A673 (cell line): ENCODE results near the gene RNF187. TPM values are rescaled to one million over a fixed set of nuclear protein-coding genes. Genes with fewer than 3 reads are reported as not detected.

Experiments
- BruUV-seq: library from RNA; stranded (reverse); fragments of 400-500 nt; replicated peaks from 2 replicates; lab custom pipeline; 2021; lab: Mats Ljungman, UMichigan
- CTCF ChIA-PET: fragments of 300-600 bp; sonication (Branson Sonifier 250); formaldehyde crosslinking; loops from one replicate; lab custom pipeline; 2022; ENCODE audit warnings: antibody characterized with exemption; lab: Charles Lee
- POLR2A ChIA-PET: fragments of 300-600 bp; sonication (Branson Sonifier 250); formaldehyde crosslinking; loops from one replicate; lab custom pipeline; 2022; ENCODE audit warnings: antibody characterized with exemption; ENCODE audit not compliant: low non-redundant PET; lab: Charles Lee
- DNase-seq: peaks from one replicate; pipeline ENCODE4 v3.0.0-alpha.2; 2015; ENCODE audit warnings: low spot score
- H3K27ac ChIP-seq: fragments of 200-600 bp; sonication (generic); 2 replicates; pipeline ENCODE4 v1.5.1; 2016; ENCODE audit warnings: mixed run types, low read depth, mild to moderate bottlenecking, mixed read lengths, antibody characterized with exemption, low read length; ENCODE audit not compliant: poor library complexity, severe bottlenecking
- H3K27me3 ChIP-seq: fragments of 200-600 bp; sonication (generic); replicated peaks from 2 replicates; pipeline ENCODE4 v1.6.1; 2017; ENCODE audit warnings: mixed run types, low read depth, mild to moderate bottlenecking, mixed read lengths, antibody characterized with exemption, low read length; ENCODE audit not compliant: insufficient read depth, poor library complexity
- H3K36me3 ChIP-seq: fragments of 200-600 bp; sonication (generic); 2 replicates; pipeline ENCODE4 v1.6.1; 2016; ENCODE audit warnings: mixed run types, mild to moderate bottlenecking, mixed read lengths, antibody characterized with exemption, low read length; ENCODE audit not compliant: insufficient read depth, poor library complexity, severe bottlenecking
- H3K4me1 ChIP-seq: fragments of 200-600 bp; sonication (generic); 2 replicates; pipeline ENCODE4 v1.6.1; 2017; ENCODE audit warnings: mixed run types, mild to moderate bottlenecking, mixed read lengths, antibody characterized with exemption, low read length; ENCODE audit not compliant: insufficient read depth, poor library complexity, severe bottlenecking
- H3K4me3 ChIP-seq: fragments of 200-600 bp; sonication (generic); 2 replicates; pipeline ENCODE4 v1.5.1; 2016; ENCODE audit warnings: low read depth, mixed run types, mild to moderate bottlenecking, mixed read lengths, low read length; ENCODE audit not compliant: poor library complexity, severe bottlenecking
- H3K9me3 ChIP-seq: fragments of 200-600 bp; sonication (generic); 2 replicates; pipeline ENCODE4 v1.6.1; 2016; ENCODE audit warnings: mixed run types, low read depth, mild to moderate bottlenecking, mixed read lengths, antibody characterized with exemption, low read length; ENCODE audit not compliant: poor library complexity, severe bottlenecking
- EZH2 ChIP-seq: fragments of 200-600 bp; sonication (generic); IDR thresholded peaks from 2 replicates; pipeline ENCODE4 v1.6.1; 2017; ENCODE audit warnings: borderline replicate concordance, low read depth, mild to moderate bottlenecking, mixed read lengths, antibody characterized with exemption, low read length; ENCODE audit not compliant: poor library complexity, severe bottlenecking
- intact Hi-C: fragments of 100-400 bp; cut with micrococcal nuclease; formaldehyde crosslinking; loops from one replicate; pipeline ENCODE4 v1.10.0; 2022; ENCODE audit not compliant: unreplicated experiment
- total RNA-seq: library from RNA; stranded (reverse); gene quantifications from 2 replicates; pipeline ENCODE4 v1.2.3, GENCODE V29; 2021
- TF ChIP-seq, protein P1 (sequence below): fragments of 300-800, 200-600 bp; sonication (generic); conservative IDR thresholded peaks from 2 replicates; pipeline ENCODE4 v1.5.1; 2017; ENCODE audit warnings: low read depth, mild to moderate bottlenecking, antibody characterized with exemption, low read length, moderate library complexity, mixed read lengths

Gene RNF187
- total RNA-seq, 1 experiment from 2014 or later, result 146 TPM

DNA sequence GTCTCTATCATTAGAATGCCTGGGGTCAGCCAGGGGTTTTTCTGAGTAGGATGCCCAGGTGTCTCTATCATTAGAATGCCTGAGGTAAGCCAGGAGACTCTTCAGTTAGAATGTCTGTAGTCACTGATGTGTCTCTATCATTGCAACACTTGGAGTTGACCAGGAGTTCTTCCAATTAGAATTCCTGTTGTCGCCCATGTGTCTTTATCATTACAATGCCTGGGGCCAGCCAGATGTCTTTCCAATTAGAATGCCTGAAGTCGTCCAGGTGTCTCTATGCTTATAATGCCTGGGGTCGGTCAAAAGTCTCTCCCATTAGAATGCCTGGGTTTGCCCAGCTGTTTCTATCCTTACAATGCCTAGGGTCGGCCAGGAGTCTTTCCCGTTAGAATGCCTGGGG, 55.8 kb downstream of the RNF187 start:
- Histone ChIP-seq H3K9me3 (no peaks in the 10 kb centered on the region), H3K4me3 (no peak overlapping the region), H3K27me3 (no peaks in the 10 kb centered on the region), H3K4me1 (no peaks in the 10 kb centered on the region), H3K27ac (no peak overlapping the region), H3K36me3 (no peaks in the 10 kb centered on the region)
- intact Hi-C loops, result no loop called here
- BruUV-seq, result no TSS peak
- POLR2A ChIA-PET, result no interaction called here
- CTCF ChIA-PET, result no interaction called here
- no peak for DNase-seq
- TF ChIP-seq, protein P1, sequence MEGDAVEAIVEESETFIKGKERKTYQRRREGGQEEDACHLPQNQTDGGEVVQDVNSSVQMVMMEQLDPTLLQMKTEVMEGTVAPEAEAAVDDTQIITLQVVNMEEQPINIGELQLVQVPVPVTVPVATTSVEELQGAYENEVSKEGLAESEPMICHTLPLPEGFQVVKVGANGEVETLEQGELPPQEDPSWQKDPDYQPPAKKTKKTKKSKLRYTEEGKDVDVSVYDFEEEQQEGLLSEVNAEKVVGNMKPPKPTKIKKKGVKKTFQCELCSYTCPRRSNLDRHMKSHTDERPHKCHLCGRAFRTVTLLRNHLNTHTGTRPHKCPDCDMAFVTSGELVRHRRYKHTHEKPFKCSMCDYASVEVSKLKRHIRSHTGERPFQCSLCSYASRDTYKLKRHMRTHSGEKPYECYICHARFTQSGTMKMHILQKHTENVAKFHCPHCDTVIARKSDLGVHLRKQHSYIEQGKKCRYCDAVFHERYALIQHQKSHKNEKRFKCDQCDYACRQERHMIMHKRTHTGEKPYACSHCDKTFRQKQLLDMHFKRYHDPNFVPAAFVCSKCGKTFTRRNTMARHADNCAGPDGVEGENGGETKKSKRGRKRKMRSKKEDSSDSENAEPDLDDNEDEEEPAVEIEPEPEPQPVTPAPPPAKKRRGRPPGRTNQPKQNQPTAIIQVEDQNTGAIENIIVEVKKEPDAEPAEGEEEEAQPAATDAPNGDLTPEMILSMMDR, result no peak
- TF ChIP-seq EZH2, result no peak

DNA sequence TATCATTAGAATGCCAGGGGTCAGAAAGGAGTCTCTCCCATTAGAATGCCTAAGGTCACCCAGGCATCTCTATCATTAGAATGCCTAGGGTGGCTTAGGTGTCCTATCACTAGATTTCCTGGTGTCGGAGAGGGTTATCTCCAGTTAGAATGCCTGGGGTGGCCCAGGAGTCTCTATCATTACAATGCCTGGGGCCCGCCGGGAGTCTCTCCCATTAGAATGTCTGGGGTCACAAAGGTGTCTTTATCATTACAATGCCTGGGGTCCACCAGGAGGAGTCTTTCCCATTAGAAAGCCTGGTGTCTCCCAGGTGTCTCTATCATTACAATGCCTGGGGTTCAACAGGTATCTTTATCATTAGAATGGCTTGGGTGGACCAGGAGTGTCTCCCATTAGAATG, 56.2 kb downstream of the RNF187 start:
- CTCF ChIA-PET, result no interaction called here
- H3K4me1 ChIP-seq, result no peaks in the 10 kb centered on the region
- no TSS peak for BruUV-seq
- intact Hi-C loops, result no loop called here
- no peaks in the 10 kb centered on the region for H3K27me3 ChIP-seq
- POLR2A ChIA-PET, result no interaction called here
- no peaks in the 10 kb centered on the region for H3K9me3 ChIP-seq
- TF ChIP-seq, protein P1, result no peak
- no peak for TF ChIP-seq EZH2
- no peak overlapping the region for H3K4me3 ChIP-seq
- DNase-seq, result no peak
- H3K27ac ChIP-seq, result no peak overlapping the region
- no peaks in the 10 kb centered on the region for H3K36me3 ChIP-seq

DNA sequence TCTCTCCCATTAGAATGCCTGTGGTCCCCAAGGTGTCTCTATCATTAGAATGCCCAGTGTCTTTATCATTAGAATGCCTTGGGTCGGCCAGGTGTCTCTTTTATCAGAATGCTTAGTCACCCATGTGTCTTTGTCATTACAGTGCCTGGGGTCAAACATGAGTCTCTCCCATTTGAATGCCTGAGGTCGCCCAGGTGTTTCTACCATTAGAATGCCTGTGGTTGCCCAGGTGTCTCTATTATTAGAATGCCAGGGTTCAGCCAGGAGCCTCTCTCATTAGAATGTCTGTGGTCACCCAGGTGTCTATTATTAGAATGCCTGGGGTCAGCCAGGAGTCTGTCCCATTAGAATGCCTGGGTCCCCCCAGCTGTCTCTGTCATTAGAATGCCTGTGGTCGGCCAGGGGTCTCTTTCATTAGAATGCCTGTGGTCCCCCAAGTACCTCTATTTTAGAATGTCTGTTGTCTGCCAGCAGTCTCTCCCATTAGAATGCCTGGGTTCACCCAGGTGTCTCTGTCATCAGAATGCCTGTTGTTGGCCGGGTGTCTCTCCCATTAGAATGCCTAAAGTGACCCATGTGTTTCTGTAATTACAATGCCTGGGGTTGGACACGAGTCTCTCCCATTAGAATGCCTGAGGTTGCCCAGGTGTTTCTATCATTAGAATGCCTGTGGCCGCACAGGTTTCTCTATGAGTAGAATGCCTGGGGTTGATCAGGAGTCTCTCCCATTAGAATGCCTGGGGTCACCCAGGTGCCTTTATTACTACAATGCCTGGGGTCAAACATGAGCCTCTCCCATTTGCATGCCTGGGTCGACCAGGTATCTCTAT, 57.1 kb downstream of the RNF187 start:
- no peaks in the 10 kb centered on the region for H3K27me3 ChIP-seq
- intact Hi-C loops, result no loop called here
- H3K4me1 ChIP-seq, result no peaks in the 10 kb centered on the region
- no peaks in the 10 kb centered on the region for H3K9me3 ChIP-seq
- BruUV-seq, result no TSS peak
- H3K27ac ChIP-seq, result no peak overlapping the region
- DNase-seq, result no peak
- CTCF ChIA-PET, result no interaction called here
- no peaks in the 10 kb centered on the region for H3K36me3 ChIP-seq
- POLR2A ChIA-PET, result no interaction called here
- TF ChIP-seq EZH2, result no peak
- TF ChIP-seq, protein P1, result no peak
- no peak overlapping the region for H3K4me3 ChIP-seq
